ENCODE data around the gene ZCCHC10.
A peak's percentile ranks its signal among the peaks of the same experiment; 100 is the strongest.

The ZCCHC10 gene

DNA sequence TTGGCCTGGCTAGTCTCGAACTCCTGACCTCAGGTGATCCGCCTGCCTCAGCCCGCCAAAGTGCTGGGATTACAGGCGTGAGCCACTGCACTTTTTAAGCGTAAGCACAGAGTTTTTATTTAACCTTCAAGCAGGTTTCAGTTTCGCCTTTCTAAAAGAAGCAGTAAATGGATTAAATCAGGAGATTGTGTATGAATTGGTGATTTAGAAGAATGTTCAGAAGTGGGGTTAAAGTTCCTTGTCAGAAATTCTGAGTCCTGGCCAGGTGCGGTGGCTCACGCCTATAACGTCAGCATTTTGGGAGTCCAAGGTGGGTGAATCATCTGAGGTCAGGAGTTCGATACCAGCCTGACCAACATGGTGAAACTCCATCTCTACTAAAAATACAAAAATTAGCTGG lies 37.6 kb upstream of the ZCCHC10 start:
- DNase-seq, result no peak
- no peaks in the 10 kb centered on the region for H3K27me3 ChIP-seq
- H3K4me1 ChIP-seq, result no peaks in the 10 kb centered on the region; the same call in 1 of the 2 replicates
- peaks cover 40% of the 10 kb centered on the region for H3K36me3 ChIP-seq
- no peaks in the 10 kb centered on the region for H3K9me3 ChIP-seq
- TF ChIP-seq, protein P1, sequence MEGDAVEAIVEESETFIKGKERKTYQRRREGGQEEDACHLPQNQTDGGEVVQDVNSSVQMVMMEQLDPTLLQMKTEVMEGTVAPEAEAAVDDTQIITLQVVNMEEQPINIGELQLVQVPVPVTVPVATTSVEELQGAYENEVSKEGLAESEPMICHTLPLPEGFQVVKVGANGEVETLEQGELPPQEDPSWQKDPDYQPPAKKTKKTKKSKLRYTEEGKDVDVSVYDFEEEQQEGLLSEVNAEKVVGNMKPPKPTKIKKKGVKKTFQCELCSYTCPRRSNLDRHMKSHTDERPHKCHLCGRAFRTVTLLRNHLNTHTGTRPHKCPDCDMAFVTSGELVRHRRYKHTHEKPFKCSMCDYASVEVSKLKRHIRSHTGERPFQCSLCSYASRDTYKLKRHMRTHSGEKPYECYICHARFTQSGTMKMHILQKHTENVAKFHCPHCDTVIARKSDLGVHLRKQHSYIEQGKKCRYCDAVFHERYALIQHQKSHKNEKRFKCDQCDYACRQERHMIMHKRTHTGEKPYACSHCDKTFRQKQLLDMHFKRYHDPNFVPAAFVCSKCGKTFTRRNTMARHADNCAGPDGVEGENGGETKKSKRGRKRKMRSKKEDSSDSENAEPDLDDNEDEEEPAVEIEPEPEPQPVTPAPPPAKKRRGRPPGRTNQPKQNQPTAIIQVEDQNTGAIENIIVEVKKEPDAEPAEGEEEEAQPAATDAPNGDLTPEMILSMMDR (IDR thresholded peaks at IDR 0.05; ENCODE audit: low read depth, low read length), result no peak
- H3K4me3 ChIP-seq (ENCODE audit: low read depth, low read length), result no peak overlapping the region

DNA sequence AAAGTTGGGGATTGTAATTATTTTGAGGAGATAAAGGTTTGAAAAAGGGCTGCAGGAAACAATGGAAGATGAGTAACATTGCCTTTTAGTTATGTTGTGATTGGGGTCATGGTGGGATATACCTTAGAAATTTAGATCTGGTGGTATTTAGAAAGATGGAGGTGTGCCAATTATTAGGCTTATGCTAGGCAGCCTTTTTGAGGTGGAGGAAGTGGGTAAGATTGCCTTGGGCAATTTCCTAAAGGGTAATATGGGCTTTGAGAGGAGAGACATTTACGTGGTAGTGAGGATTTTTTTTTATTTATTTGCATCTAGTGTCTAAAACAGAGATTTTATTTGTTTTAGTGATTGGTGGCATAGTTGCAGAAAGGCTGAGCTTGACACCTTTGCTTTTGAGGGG lies 35.9 kb upstream of the ZCCHC10 start:
- TF ChIP-seq, protein P1 (IDR thresholded peaks at IDR 0.05; ENCODE audit: low read depth, low read length), result no peak
- Histone ChIP-seq H3K4me3 (ENCODE audit: low read depth, low read length) (no peak overlapping the region), H3K36me3 (peaks cover 26% of the 10 kb centered on the region), H3K9me3 (no peaks in the 10 kb centered on the region), H3K4me1 (no peaks in the 10 kb centered on the region; the same call in 1 of the 2 replicates), H3K27me3 (no peaks in the 10 kb centered on the region)
- no peak for DNase-seq

- peaks cover 3% of the 10 kb centered on the region for H3K36me3 ChIP-seq
- no peaks in the 10 kb centered on the region for H3K9me3 ChIP-seq
- no peak for DNase-seq
- no peaks in the 10 kb centered on the region for H3K27me3 ChIP-seq
- H3K4me1 ChIP-seq, result no peaks in the 10 kb centered on the region
- no peak overlapping the region for H3K4me3 ChIP-seq (ENCODE audit: low read depth, low read length)
- TF ChIP-seq, protein P1 (IDR thresholded peaks at IDR 0.05; ENCODE audit: low read depth, low read length), result no peak
Measured at GRCh38 chr5:133059621-133060020, 33.3 kb upstream of the ZCCHC10 start.

DNA sequence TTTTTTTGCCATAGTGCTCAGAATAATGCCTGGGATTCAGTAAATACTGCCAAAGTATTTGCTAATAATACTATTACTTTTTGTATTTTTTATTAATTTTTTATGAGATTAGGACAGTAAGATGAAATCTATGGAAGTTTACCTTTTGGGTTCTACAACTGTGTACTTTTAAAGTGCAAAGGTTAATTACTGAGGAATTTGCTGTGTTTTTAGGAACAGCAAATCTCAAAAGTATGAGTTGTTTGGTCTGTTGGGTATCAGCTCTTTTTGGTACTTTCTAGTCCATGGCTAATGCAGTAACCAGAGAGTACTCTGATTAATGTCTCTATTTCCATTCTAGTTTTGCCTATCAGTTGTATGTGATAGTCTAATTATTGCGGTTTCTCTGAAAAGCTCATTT lies 30.5 kb upstream of the ZCCHC10 start:
- Histone ChIP-seq H3K9me3 (no peaks in the 10 kb centered on the region), H3K4me1 (no peaks in the 10 kb centered on the region), H3K4me3 (ENCODE audit: low read depth, low read length) (no peak overlapping the region), H3K36me3 (peaks cover 11% of the 10 kb centered on the region), H3K27me3 (no peaks in the 10 kb centered on the region)
- TF ChIP-seq, protein P1 (IDR thresholded peaks at IDR 0.05; ENCODE audit: low read depth, low read length), result no peak
- no peak for DNase-seq

DNA sequence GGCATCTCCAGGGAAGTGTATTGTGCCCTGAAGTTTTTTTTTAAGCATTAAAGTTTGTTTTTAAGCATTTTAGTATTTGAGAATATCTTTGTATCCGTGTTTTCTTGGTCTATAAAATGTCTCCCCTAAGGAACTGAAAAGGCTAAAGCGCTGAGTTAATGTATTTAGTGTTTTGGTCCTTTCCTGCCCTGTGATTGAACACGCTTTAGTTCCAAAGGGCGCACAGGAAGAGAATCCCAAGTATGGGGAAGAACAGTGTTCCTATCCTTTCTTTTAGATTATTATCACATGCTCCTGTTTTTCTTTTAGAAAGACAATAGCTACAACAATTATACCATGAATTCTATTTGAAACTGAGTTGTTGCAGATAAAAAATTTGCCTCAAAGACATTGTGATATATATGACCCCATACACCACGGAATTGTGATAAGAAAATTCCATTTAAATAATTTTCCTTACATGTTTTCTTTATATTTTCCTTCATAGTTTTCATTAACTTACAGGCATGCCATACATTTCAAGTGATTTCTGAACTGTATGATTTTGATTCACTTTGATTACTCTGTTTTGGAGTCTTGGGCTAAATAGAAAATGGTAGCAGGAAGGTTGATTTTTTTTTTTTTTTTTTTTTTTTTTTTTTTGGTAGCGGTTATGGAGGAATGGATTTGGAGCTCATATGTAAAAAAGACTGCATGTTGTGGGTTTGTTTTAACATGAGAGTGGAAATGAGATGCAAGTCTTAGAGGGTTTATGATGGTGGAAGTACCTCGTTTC lies 28.5 kb upstream of the ZCCHC10 start:
- Histone ChIP-seq H3K36me3 (peaks cover 9% of the 10 kb centered on the region), H3K4me1 (no peaks in the 10 kb centered on the region), H3K27me3 (no peaks in the 10 kb centered on the region), H3K9me3 (no peaks in the 10 kb centered on the region), H3K4me3 (ENCODE audit: low read depth, low read length) (peak overlapping the region; percentile 10; the same call in 1 of the 2 replicates)
- no peak for DNase-seq
- TF ChIP-seq, protein P1 (IDR thresholded peaks at IDR 0.05; ENCODE audit: low read depth, low read length), result no peak

GRCh38 chr5:133053448-133053847 lies 27.1 kb upstream of the ZCCHC10 start:
- TF ChIP-seq, protein P1 (IDR thresholded peaks at IDR 0.05; ENCODE audit: low read depth, low read length), result no peak
- DNase-seq, result no peak
- H3K36me3 ChIP-seq, result peaks cover 9% of the 10 kb centered on the region
- H3K4me1 ChIP-seq, result no peaks in the 10 kb centered on the region
- H3K27me3 ChIP-seq, result no peaks in the 10 kb centered on the region
- no peaks in the 10 kb centered on the region for H3K9me3 ChIP-seq
- peak overlapping the region; percentile 99 for H3K4me3 ChIP-seq (ENCODE audit: low read depth, low read length)
